NB4 (cell line): ENCODE measurements around the gene FAM240A.

Experiments
- DNase-seq: peaks from one replicate; pipeline ENCODE4 v3.0.0; 2010; ENCODE audit warnings: low read depth
- H3K4me3 ChIP-seq: one replicate; pipeline ENCODE4 v1.5.1; 2011; ENCODE audit warnings: mild to moderate bottlenecking, low read depth, low read length, moderate library complexity
- CTCF ChIP-seq: IDR thresholded peaks from one replicate; pipeline ENCODE4 v1.5.1; 2012; ENCODE audit warnings: low read depth, low read length
- MAX ChIP-seq: IDR thresholded peaks from 2 replicates; pipeline ENCODE4 v1.6.1; 2011; ENCODE audit warnings: low read depth, low read length
- MYC ChIP-seq: IDR thresholded peaks from 2 replicates; pipeline ENCODE4 v1.6.1; 2011; ENCODE audit warnings: low read depth, low read length
- POLR2A ChIP-seq: IDR thresholded peaks from 2 replicates; pipeline ENCODE4 v1.6.1; 2011; ENCODE audit warnings: mild to moderate bottlenecking; ENCODE audit not compliant: insufficient read length; ENCODE audit errors: extremely low read depth

Gene FAM240A

DNA sequence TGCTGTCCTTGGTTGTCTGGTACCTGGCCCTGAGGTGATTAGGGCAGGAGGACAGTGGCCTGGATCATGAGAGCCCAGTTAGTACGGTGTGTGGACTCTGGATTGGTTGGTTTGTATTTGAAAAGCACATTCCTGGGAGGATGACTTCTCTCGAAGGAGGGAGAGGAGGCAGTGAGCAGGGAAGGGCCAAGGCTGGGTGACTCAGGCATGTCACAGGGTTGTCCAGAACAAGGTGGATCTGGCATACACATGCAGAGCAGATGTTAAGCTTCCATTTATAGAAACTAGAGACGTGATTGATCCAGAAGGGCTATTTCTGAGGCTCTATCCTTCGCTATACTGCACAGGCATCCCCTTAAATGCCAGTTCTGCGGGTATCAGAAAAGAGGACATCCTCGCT, 34.4 kb downstream of the FAM240A start:
- no peak for DNase-seq
- no peak for TF ChIP-seq POLR2A
- TF ChIP-seq CTCF, result no peak
- TF ChIP-seq MYC, result no peak
- TF ChIP-seq MAX, result no peak
- H3K4me3 ChIP-seq, result no peak overlapping the region

DNA sequence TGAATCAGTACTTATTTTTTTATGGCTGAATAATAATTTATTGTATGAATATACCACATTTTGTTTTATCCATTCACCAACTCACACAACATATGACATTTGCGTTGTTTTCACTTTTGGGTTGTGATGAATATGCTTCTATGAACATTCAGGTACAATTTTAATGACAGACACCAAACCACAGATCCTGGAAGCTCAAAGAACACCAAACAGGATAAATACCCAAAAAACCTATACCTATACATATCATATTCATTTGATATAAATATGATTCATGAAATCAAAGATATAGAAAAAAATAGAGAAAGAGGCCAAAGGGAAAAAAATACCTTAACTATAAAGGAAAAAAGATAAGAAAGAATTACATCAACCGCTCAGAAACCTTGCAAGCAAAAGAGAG, 35.8 kb downstream of the FAM240A start:
- no peak overlapping the region for H3K4me3 ChIP-seq
- TF ChIP-seq MYC (no peak), POLR2A (no peak), MAX (no peak), CTCF (no peak)
- DNase-seq, result no peak

- DNase-seq, result no peak
- no peak overlapping the region for H3K4me3 ChIP-seq
- TF ChIP-seq MYC (no peak), CTCF (no peak), POLR2A (no peak)
These were observed 37.1 kb downstream of the FAM240A start for GRCh38 chr3:46649436-46649835.

- DNase-seq, result no peak
- TF ChIP-seq POLR2A, result no peak
- no peak for TF ChIP-seq MAX
- TF ChIP-seq CTCF, result no peak
- TF ChIP-seq MYC, result no peak
- no peak overlapping the region for H3K4me3 ChIP-seq
These were observed 38.8 kb downstream of the FAM240A start for GRCh38 chr3:46651084-46651483.

- no peak for DNase-seq
These were observed 42.9 kb downstream of the FAM240A start for GRCh38 chr3:46655271-46655670.

More at GRCh38 chr3:46655271-46655670, 42.9 kb downstream of the FAM240A start:
- TF ChIP-seq MAX, result no peak
- no peak for TF ChIP-seq CTCF
- no peak for TF ChIP-seq MYC
- TF ChIP-seq POLR2A, result no peak
- no peak overlapping the region for H3K4me3 ChIP-seq
